B cell (primary cell): ENCODE results near the gene ZNF710. TPM values are rescaled to one million over a fixed set of nuclear protein-coding genes. Genes with fewer than 3 reads are reported as not detected.

ENCODE experiments used
- ATAC-seq: fragments of 200-7000 bp; cut with Tn5 transposase; one replicate; pipeline ENCODE4 v1.10.0; 2021; ENCODE audit warnings: low read depth, mild to moderate bottlenecking, moderate number of reproducible peaks, moderate library complexity
- CTCF ChIA-PET: fragments of 350-600 bp; sonication (Branson Sonifier 250); formaldehyde crosslinking; loops from one replicate; lab custom pipeline; 2021; ENCODE audit warnings: antibody characterized with exemption, inconsistent platforms; lab: Charles Lee
- POLR2A ChIA-PET: fragments of 350-600 bp; sonication (Branson Sonifier 250); formaldehyde crosslinking; loops from one replicate; lab custom pipeline; 2021; ENCODE audit warnings: antibody characterized with exemption; lab: Charles Lee
- DNase-seq: peaks from one replicate; pipeline ENCODE4 v3.0.0; 2013
- H2AFZ ChIP-seq: 2 replicates; pipeline ENCODE4 v1.6.1; 2012; ENCODE audit warnings: mild to moderate bottlenecking, low read depth, low read length; ENCODE audit not compliant: insufficient read depth, poor library complexity, severe bottlenecking
- H3K27ac ChIP-seq, 2 donors: 1 replicate in 1 of 2; 2 replicates in 1 of 2; pipeline ENCODE4 v1.5.1; 2012 to 2013; ENCODE audit warnings: low read length in 2 of 2, mild to moderate bottlenecking in 2 of 2, moderate library complexity in 1 of 2
- H3K27me3 ChIP-seq, 4 experiments: fragments of 200-600 bp in 1 of 4; sonication (generic) in 1 of 4; replicated peaks in 1 of 4; 1 replicate in 2 of 4; 2 replicates in 2 of 4; pipeline versions ENCODE4 v1.6.1 to v1.7.0; 2013 to 2016; ENCODE audit warnings: low read length in 3 of 4, mild to moderate bottlenecking in 2 of 4, mixed read lengths in 1 of 4, moderate library complexity in 1 of 4; ENCODE audit not compliant: insufficient read depth in 4 of 4, control insufficient read depth in 3 of 4; ENCODE audit errors: control extremely low read depth in 1 of 4
- H3K36me3 ChIP-seq, 2 experiments: replicated peaks in 1 of 2; 1 replicate in 1 of 2; 2 replicates in 1 of 2; pipeline versions ENCODE4 v1.6.1 to v1.7.1; 2013; ENCODE audit warnings: low read length in 1 of 2; ENCODE audit not compliant: insufficient read depth in 2 of 2, control insufficient read depth in 1 of 2; ENCODE audit errors: control extremely low read depth in 1 of 2, extremely low read depth in 1 of 2
- H3K4me1 ChIP-seq, 2 donors: fragments of 200-600 bp in 1 of 2; sonication (generic) in 1 of 2; 1 replicate in 1 of 2; 2 replicates in 1 of 2; pipeline versions ENCODE4 v1.5.1 to v1.6.1; 2013 to 2017; ENCODE audit warnings: low read length in 2 of 2; ENCODE audit not compliant: control insufficient read depth in 2 of 2, insufficient read depth in 2 of 2
- H3K4me2 ChIP-seq: replicated peaks from 2 replicates; pipeline ENCODE3; 2012; ENCODE audit warnings: mild to moderate bottlenecking, low read depth, low read length; ENCODE audit not compliant: poor library complexity, severe bottlenecking
- H3K4me3 ChIP-seq, 5 experiments: fragments of 200-600 bp in 1 of 5; sonication (generic) in 1 of 5; 1 replicate in 3 of 5; 2 replicates in 2 of 5; pipeline versions ENCODE4 v1.5.1 to v1.7.0; 2011 to 2016; ENCODE audit warnings: low read length in 4 of 5, mild to moderate bottlenecking in 4 of 5, low read depth in 2 of 5, control low read depth in 1 of 5, moderate library complexity in 1 of 5; ENCODE audit not compliant: insufficient read depth in 1 of 5; ENCODE audit errors: control extremely low read depth in 1 of 5, extremely low read depth in 1 of 5
- H3K79me2 ChIP-seq: fragments of 200-600 bp; sonication (generic); one replicate; pipeline ENCODE4 v1.6.0; 2016; ENCODE audit warnings: low read length; ENCODE audit not compliant: control insufficient read depth, insufficient read depth
- H3K9ac ChIP-seq: fragments of 200-600 bp; sonication (generic); 2 replicates; pipeline ENCODE4 v1.6.1; 2017; ENCODE audit warnings: mild to moderate bottlenecking, low read length, moderate library complexity
- H3K9me3 ChIP-seq, 3 donors: one replicate each; pipeline versions ENCODE4 v1.6.1 to v1.7.1; 2013; ENCODE audit warnings: low read length in 2 of 3; ENCODE audit not compliant: control insufficient read depth in 2 of 3, insufficient read depth in 1 of 3; ENCODE audit errors: control extremely low read depth in 1 of 3
- H4K20me1 ChIP-seq: 2 replicates; pipeline ENCODE4 v1.6.0; 2012; ENCODE audit warnings: mild to moderate bottlenecking, low read length; ENCODE audit not compliant: insufficient read depth, control insufficient read depth, poor library complexity, severe bottlenecking
- H3K27ac Mint-ChIP-seq: one replicate; pipeline ENCODE4 v1.8.0; 2021; ENCODE audit warnings: mixed read lengths
- H3K27me3 Mint-ChIP-seq: one replicate; pipeline ENCODE4 v1.8.0; 2021; ENCODE audit warnings: mixed read lengths
- H3K4me1 Mint-ChIP-seq: one replicate; pipeline ENCODE4 v1.8.0; 2021; ENCODE audit warnings: mixed read lengths
- H3K4me3 Mint-ChIP-seq: one replicate; pipeline ENCODE4 v1.8.0; 2021; ENCODE audit warnings: mixed read lengths
- H3K9me3 Mint-ChIP-seq: one replicate; pipeline ENCODE4 v1.8.0; 2022; ENCODE audit warnings: mixed read lengths; ENCODE audit not compliant: insufficient read depth
- EZH2 ChIP-seq: IDR thresholded peaks from 2 replicates; pipeline ENCODE4 v1.6.1; 2012; ENCODE audit warnings: borderline replicate concordance, low read depth, mild to moderate bottlenecking, moderate library complexity, low read length; ENCODE audit not compliant: insufficient read depth, poor library complexity, severe bottlenecking
- WGBS: methylation state at CpG from one replicate; pipeline ENCODE4 v1.1.5; 2013; ENCODE audit warnings: missing lambda C conversion rate; ENCODE audit not compliant: insufficient coverage; 5-methylcytosine and 5-hydroxymethylcytosine counted together
- intact Hi-C: fragments of 100-400 bp; cut with micrococcal nuclease; formaldehyde crosslinking; loops from one replicate; pipeline ENCODE4 v1.10.0; 2022
- polyA plus RNA-seq: library from polyadenylated mRNA; depleted of rRNA; stranded (reverse); fragments of >200 nt; gene quantifications from 2 replicates; pipeline ENCODE4 v1.2.3, GENCODE V29; 2012
- total RNA-seq, 2 donors: library from RNA; stranded (reverse); fragments of 120-200 nt in 1 of 2; gene quantifications; 1 replicate in 1 of 2; 2 replicates in 1 of 2; pipeline versions ENCODE4 v1.2.3 to v1.2.4, GENCODE V29; 2013 to 2022
- TF ChIP-seq, protein P1 (sequence below): fragments of 200-600 bp; IDR thresholded peaks from one replicate; pipeline ENCODE4 v1.8.0; 2022; ENCODE audit warnings: antibody characterized with exemption, mild to moderate bottlenecking

ZNF710 gene
- total and polyA plus RNA-seq, 2 donors (not counting 1 experiment from before 2014, with no cell fraction given), result 8.7 to 38.7 TPM

DNA sequence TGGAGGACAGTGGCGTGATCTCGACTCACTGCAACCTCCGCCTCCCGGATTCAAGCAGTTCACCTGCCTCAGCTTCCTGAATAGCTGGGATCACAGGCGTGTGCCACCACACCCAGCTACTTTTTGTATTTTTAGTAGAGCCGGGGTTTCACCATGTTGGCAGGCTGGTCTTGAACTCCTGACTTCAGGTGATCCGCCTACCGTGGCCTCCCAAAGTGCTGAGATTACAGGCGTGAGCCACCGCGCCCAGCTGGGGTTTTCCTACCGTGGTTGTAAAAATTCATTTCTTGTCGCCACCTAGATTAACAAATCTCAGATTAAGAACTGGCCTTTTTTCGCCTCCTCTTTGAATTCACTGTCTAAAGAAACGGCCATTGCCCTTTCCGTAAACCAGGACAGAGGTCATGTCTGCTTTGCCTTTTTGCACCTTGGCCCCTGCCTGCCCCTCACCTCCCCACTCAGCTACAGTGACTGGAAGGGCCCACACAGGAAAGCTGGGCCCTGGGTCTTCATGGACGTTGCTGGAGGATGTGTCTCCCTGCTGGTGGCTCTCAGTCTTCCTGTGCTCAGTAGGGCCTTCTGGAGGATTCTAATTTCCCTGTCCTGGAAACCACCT, 17.2 kb downstream of the ZNF710 start:
- CTCF ChIA-PET, result interaction anchor here (2.0 kb wide), 1 partner anchor 54 kb away, joined by 5 read pairs; no protein-coding TSS in a partner anchor
- Histone ChIP-seq H3K4me3 (no peak overlapping the region), H3K27ac (no peak overlapping the region), H3K9me3 (no peaks in the 10 kb centered on the region), H3K4me2 (no peak overlapping the region), H3K4me1 (peaks cover 15 to 27% of the 10 kb centered on the region in 2 donors), H3K9ac (no peak overlapping the region), H2AFZ (no peak overlapping the region), H3K36me3 (no peaks in the 10 kb centered on the region), H3K79me2 (peaks cover 94% of the 10 kb centered on the region), H3K27me3 (no peaks in the 10 kb centered on the region), H4K20me1 (peaks cover 51% of the 10 kb centered on the region)
- Mint-ChIP-seq H3K9me3 (no peaks in the 10 kb centered on the region), H3K27me3 (no peaks in the 10 kb centered on the region), H3K4me3 (no peak overlapping the region), H3K4me1 (peaks cover 34% of the 10 kb centered on the region), H3K27ac (no peak overlapping the region)
- intact Hi-C loops, result no loop called here
- no peak for DNase-seq
- POLR2A ChIA-PET, result interaction anchor here (0.7 kb wide), 1 partner anchor 820 kb away, joined by 11 read pairs; no protein-coding TSS in a partner anchor
- ATAC-seq, result no peak
- WGBS, result 97% methylated on average over 16 of the region's 17 CpGs
- TF ChIP-seq, protein P1, sequence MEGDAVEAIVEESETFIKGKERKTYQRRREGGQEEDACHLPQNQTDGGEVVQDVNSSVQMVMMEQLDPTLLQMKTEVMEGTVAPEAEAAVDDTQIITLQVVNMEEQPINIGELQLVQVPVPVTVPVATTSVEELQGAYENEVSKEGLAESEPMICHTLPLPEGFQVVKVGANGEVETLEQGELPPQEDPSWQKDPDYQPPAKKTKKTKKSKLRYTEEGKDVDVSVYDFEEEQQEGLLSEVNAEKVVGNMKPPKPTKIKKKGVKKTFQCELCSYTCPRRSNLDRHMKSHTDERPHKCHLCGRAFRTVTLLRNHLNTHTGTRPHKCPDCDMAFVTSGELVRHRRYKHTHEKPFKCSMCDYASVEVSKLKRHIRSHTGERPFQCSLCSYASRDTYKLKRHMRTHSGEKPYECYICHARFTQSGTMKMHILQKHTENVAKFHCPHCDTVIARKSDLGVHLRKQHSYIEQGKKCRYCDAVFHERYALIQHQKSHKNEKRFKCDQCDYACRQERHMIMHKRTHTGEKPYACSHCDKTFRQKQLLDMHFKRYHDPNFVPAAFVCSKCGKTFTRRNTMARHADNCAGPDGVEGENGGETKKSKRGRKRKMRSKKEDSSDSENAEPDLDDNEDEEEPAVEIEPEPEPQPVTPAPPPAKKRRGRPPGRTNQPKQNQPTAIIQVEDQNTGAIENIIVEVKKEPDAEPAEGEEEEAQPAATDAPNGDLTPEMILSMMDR, result no peak
- TF ChIP-seq EZH2, result no peak

DNA sequence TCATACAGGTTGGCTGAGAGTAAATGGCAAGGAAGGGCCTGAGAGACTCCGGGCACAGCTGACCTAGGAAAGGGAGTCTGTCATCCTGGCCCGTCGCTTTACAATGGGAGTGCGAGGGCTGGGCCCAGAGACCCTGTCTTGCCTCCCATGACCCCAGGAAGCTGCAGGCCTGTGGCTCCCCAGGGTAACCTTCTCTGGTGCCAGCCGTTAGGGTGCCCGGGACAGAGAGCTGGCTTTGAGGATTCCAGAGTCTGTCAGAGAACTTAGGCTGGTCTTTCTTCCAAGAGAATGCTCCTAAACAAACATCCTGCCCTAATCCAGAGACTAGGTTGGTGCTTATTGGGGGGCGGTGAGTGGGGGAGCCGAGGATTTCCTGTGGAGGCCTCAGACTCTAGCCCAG, 18.5 kb downstream of the ZNF710 start:
- ATAC-seq, result no peak
- Histone ChIP-seq H3K4me3 (no peak overlapping the region), H3K9ac (no peak overlapping the region), H3K4me2 (peak overlapping the region; percentile 44), H4K20me1 (peaks cover 49% of the 10 kb centered on the region), H2AFZ (no peak overlapping the region), H3K36me3 (no peaks in the 10 kb centered on the region), H3K4me1 (peaks cover 7 to 18% of the 10 kb centered on the region in 2 donors), H3K27me3 (no peaks in the 10 kb centered on the region), H3K9me3 (no peaks in the 10 kb centered on the region), H3K27ac (no peak overlapping the region), H3K79me2 (peaks cover 93% of the 10 kb centered on the region)
- ChIA-PET POLR2A (no interaction called here), CTCF (interaction anchor here (0.7 kb wide), 1 partner anchor 9 kb away, joined by 3 read pairs; no protein-coding TSS in a partner anchor)
- H3K4me1 Mint-ChIP-seq, result peaks cover 28% of the 10 kb centered on the region
- 95% methylated on average over 7 of the region's 8 CpGs for WGBS
- no peak for DNase-seq
- H3K27ac Mint-ChIP-seq, result no peak overlapping the region
- no peaks in the 10 kb centered on the region for H3K9me3 Mint-ChIP-seq
- H3K4me3 Mint-ChIP-seq, result no peak overlapping the region
- TF ChIP-seq, protein P1, result no peak
- no peak for TF ChIP-seq EZH2
- intact Hi-C loops, result no loop called here
- H3K27me3 Mint-ChIP-seq, result no peaks in the 10 kb centered on the region
